Left cardiac atrium (tissue), 4 donors: Measurements from ENCODE around the gene EIF4A2. TPM values are rescaled to one million over a fixed set of nuclear protein-coding genes. Genes with fewer than 3 reads are reported as not detected.
"Not testable (repeated sequence)": the region's sequence is repeated elsewhere in the genome, so short reads cannot be mapped to it uniquely, and the experiment has no call there.

ENCODE experiments used
- ATAC-seq, 2 donors: fragments of 200-7000 bp; cut with Tn5 transposase; one replicate each; pipeline ENCODE4 v1.9.1; 2020; ENCODE audit warnings: mild to moderate bottlenecking in 2 of 2, moderate library complexity in 2 of 2
- DNase-seq: peaks from one replicate; pipeline ENCODE4 v3.0.0-alpha.2; 2020
- intact Hi-C, 2 donors: fragments of 100-400 bp; cut with DNase I; formaldehyde crosslinking; loops; one replicate each; pipeline versions ENCODE4 v1.14.1 to v1.15.1; 2022 to 2023
- total RNA-seq, 2 donors: library from RNA; stranded (reverse); fragmentation: NEBNext Ultra II Directional; extraction: Animal tissue kit (Norgen Biotek cat#: 25700); gene quantifications; one replicate each; pipeline ENCODE4 v1.2.1, GENCODE V29; 2021
- donor health status: DM: no; HTN: yes; CAD: no.
- donor health status: DM: no; HTN: yes; CAD: no; lungs with severe emphysema.
- donor health status: DM: yes; HTN: yes; CAD: no.
- donor health status: Dilated cardiomyopathy.

Gene EIF4A2
- total RNA-seq, 2 donors from 2014 or later: 260 to 342 TPM

GRCh38 chr3:186782542-186783057 lies 777 bp upstream of the EIF4A2 start:
- intact Hi-C loops: no loop called here
- DNase-seq (no peak), ATAC-seq (peak; percentile 7 to 10)

GRCh38 chr3:186783731-186784515 lies 546 bp downstream of the EIF4A2 start:
- DNase-seq (peak; percentile 90), ATAC-seq (peak; percentile 91 to 93)
- intact Hi-C loops: no loop called here

GRCh38 chr3:186784820-186785494 lies 1.6 kb downstream of the EIF4A2 start:
- DNase-seq: no peak
- intact Hi-C loops: no loop called here
- no peak for ATAC-seq

GRCh38 chr3:186785495-186786018 lies 2.2 kb downstream of the EIF4A2 start:
- DNase-seq: no peak
- no peak for ATAC-seq
- intact Hi-C loops: no loop called here

GRCh38 chr3:186786922-186787321 lies 3.5 kb downstream of the EIF4A2 start:
- DNase-seq: no peak
- intact Hi-C loops: no loop called here
- no peak for ATAC-seq

- intact Hi-C loops: no loop called here
- ATAC-seq (no peak), DNase-seq (no peak)
These were observed 4.5 kb downstream of the EIF4A2 start for GRCh38 chr3:186787642-186788481.

GRCh38 chr3:186788482-186789370 lies 5.3 kb downstream of the EIF4A2 start:
- intact Hi-C loops: no loop called here
- ATAC-seq: no peak
- no peak for DNase-seq

GRCh38 chr3:186789554-186790260 lies 6.3 kb downstream of the EIF4A2 start:
- no peak for DNase-seq
- intact Hi-C loops: no loop called here
- ATAC-seq: no peak

GRCh38 chr3:186790261-186790981 lies 7.0 kb downstream of the EIF4A2 start:
- DNase-seq (no peak), ATAC-seq (peak; percentile 33 to 38)
- intact Hi-C loops: no loop called here

GRCh38 chr3:186798239-186798874 lies 15.0 kb downstream of the EIF4A2 start:
- ATAC-seq: no peak
- intact Hi-C loops: no loop called here
- DNase-seq: no peak

GRCh38 chr3:186800285-186800684 lies 16.9 kb downstream of the EIF4A2 start:
- intact Hi-C loops: no loop called here
- DNase-seq: no peak
- ATAC-seq: no peak

GRCh38 chr3:186802701-186803100 lies 19.3 kb downstream of the EIF4A2 start:
- DNase-seq (no peak), ATAC-seq (no peak)
- intact Hi-C loops: no loop called here

GRCh38 chr3:186803447-186803846 lies 20.1 kb downstream of the EIF4A2 start:
- ATAC-seq, intact Hi-C loops, DNase-seq: not testable (repeated sequence)

- DNase-seq (peak; percentile 92), ATAC-seq (peak; percentile 98 to 99)
- intact Hi-C loops: no loop called here
These were observed 23.0 kb downstream of the EIF4A2 start, which contains the start of gene RFC4 for GRCh38 chr3:186806089-186807055. Gene RFC4 (minus strand): TSS chr3:186806482. CDS start chr3:186804713, 1,769 bp downstream.

GRCh38 chr3:186807231-186807630 lies 23.9 kb downstream of the EIF4A2 start:
- intact Hi-C loops: no loop called here
- ATAC-seq (no peak), DNase-seq (no peak)
